ENCODE data around the gene FOXO6. TPM values are rescaled to one million over a fixed set of nuclear protein-coding genes. Genes with fewer than 3 reads are reported as not detected.

FOXO6 gene
- total and polyA plus RNA-seq, 10 of the 15 experiments (the other 5 are each of a cell fraction or from before 2014, with no cell fraction given): 0.37 TPM; not detected in 9

- TF ChIP-seq ZBTB4 (CRISPR knock-in tag; IDR thresholded peaks at IDR 0.05): no peak
These were observed 53.6 kb downstream of the FOXO6 start (continued) for GRCh38 chr1:41414716-41415306.

DNA sequence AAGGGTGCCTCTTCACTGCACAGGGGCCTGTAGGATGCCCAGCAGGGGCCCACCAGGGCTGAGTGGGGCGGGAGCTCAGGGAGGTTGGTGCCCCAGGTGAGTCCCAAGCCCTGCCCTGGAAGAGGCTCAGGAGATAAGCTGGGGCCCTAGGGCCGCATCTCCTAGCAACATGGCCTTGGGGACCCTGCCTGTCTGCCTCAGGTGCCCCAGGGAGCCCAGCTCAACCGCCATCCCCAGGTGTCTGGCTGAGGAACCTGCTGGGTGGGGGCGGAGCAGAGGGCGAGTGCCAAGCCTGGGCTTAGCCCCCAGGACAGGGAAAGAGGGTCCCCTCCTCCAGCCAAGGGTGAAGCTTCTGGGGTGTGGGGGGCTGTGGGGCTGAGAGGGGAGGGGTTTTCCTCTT lies 54.8 kb downstream of the FOXO6 start:
- ChIA-PET SMC1A (ENCODE audit: uncharacterized antibody, unreplicated experiment) (interaction anchor here (1.0 to 7.0 kb wide), 7 partner anchors 21 to 146 kb away, joined by 3 to 114 read pairs (median 4); no protein-coding TSS in a partner anchor), RAD21 (ENCODE audit: unreplicated experiment) (interaction anchor here (0.9 to 7.7 kb wide), 7 partner anchors 49 to 134 kb away, joined by 3 to 132 read pairs (median 4); partner anchors contain the start of gene FOXO6), POLR2A (no interaction called here), CTCF (interaction anchor here (0.6 to 11.1 kb wide), 6 partner anchors 38 to 134 kb away, joined by 3 to 261 read pairs (median 10); partner anchors contain the start of gene FOXO6)
- H3K27me3 ChIP-seq (replicated peaks in 1 of 2; ENCODE audit: control insufficient read depth in 2 of 2, insufficient read depth in 2 of 2, low read length in 1 of 2): no peaks in the 10 kb centered on the region; a peak in 1 of 4 replicates
- H3K4me3 ChIP-seq: no peak overlapping the region
- H2AFZ ChIP-seq (ENCODE audit: control insufficient read depth, low read depth, low read length): no peak overlapping the region
- in situ Hi-C loops (cut with MboI): no loop called here
- H3K9me3 ChIP-seq (replicated peaks; ENCODE audit: control insufficient read depth, insufficient read depth, low read length): peaks cover 3% of the 10 kb centered on the region; the same call in 2 of the 3 replicates
- 20% methylated on average over 3 of the region's 5 CpGs for WGBS (ENCODE audit: insufficient coverage, insufficient replicate concordance, low lambda C conversion rate, missing lambda C conversion rate)
- DNase-seq (ENCODE audit: low read depth, low spot score) (no peak), FAIRE-seq (no peak), ATAC-seq (no peak)
- no peaks in the 10 kb centered on the region for H4K20me1 ChIP-seq (ENCODE audit: control insufficient read depth, insufficient read depth)
- no peak overlapping the region for H3K4me2 ChIP-seq (ENCODE audit: control insufficient read depth, insufficient read depth)
- no peak overlapping the region for H3K9ac ChIP-seq (ENCODE audit: control insufficient read depth, insufficient read depth, low read length)
- intact Hi-C loops (cut with micrococcal nuclease; ENCODE audit: unreplicated experiment): no loop called here
- no peaks in the 10 kb centered on the region for H3K4me1 ChIP-seq (ENCODE audit: control insufficient read depth, insufficient read depth, low read length)
- H3K27ac ChIP-seq (ENCODE audit: control insufficient read depth, insufficient read depth): no peak overlapping the region
- no TSS peak for BruUV-seq (replicated peaks)
- no peaks in the 10 kb centered on the region for H3K36me3 ChIP-seq (ENCODE audit: control insufficient read depth in 2 of 2, insufficient read depth in 2 of 2, low read length in 1 of 2)
- H3K79me2 ChIP-seq (ENCODE audit: control insufficient read depth, insufficient read depth, low read length): no peaks in the 10 kb centered on the region
- TF ChIP-seq SMARCA5 (IDR thresholded peaks at IDR 0.05): no peak
- no peak for TF ChIP-seq EP300 (IDR thresholded peaks at IDR 0.05; ENCODE audit: borderline replicate concordance in 1 of 2, control insufficient read depth in 1 of 2, low read depth in 2 of 2, low read length in 2 of 2)
- no peak for TF ChIP-seq BACH1 (IDR thresholded peaks at IDR 0.05; ENCODE audit: borderline replicate concordance)
- no peak for TF ChIP-seq ESRRA (IDR thresholded peaks at IDR 0.05; ENCODE audit: low read length)
- no peak for TF ChIP-seq MYC (IDR thresholded peaks at IDR 0.05; ENCODE audit: insufficient read depth, insufficient read length, insufficient replicate concordance, low read length, severe bottlenecking)
- no peak for TF ChIP-seq ZNF622 (IDR thresholded peaks at IDR 0.05)
- no peak for TF ChIP-seq KLF5 (IDR thresholded peaks at IDR 0.05; ENCODE audit: partially characterized antibody)
- TF ChIP-seq MXI1 (IDR thresholded peaks at IDR 0.05; ENCODE audit: low read depth, low read length): no peak
- no peak for TF ChIP-seq BHLHE40 (IDR thresholded peaks at IDR 0.05; ENCODE audit: borderline replicate concordance in 1 of 2, low read depth in 2 of 2, low read length in 1 of 2)
- no peak for TF ChIP-seq NRF1 (conservative IDR thresholded peaks at IDR 0.05; ENCODE audit: low read depth, low read length)
- no peak for TF ChIP-seq ZBTB4 (CRISPR knock-in tag; IDR thresholded peaks at IDR 0.05)
- TF ChIP-seq ZNF384 (IDR thresholded peaks at IDR 0.05; ENCODE audit: borderline replicate concordance, low read depth, low read length): no peak
